Aorta (tissue), 5 donors: ENCODE measurements around the gene CD74. TPM values are rescaled to one million over a fixed set of nuclear protein-coding genes. Genes with fewer than 3 reads are reported as not detected.

Source experiments
- ATAC-seq: fragments of 200-7000 bp; cut with Tn5 transposase; one replicate; pipeline ENCODE4 v1.9.1; 2022; ENCODE audit warnings: moderate library complexity; ENCODE audit not compliant: low FRiP score
- DNase-seq, 2 donors: peaks; one replicate each; pipeline ENCODE4 v3.0.0-alpha.2; 2020
- H3K27ac ChIP-seq, 2 donors: one replicate each; pipeline ENCODE4 v1.5.1; 2013; ENCODE audit warnings: low read length in 2 of 2, mild to moderate bottlenecking in 2 of 2, moderate library complexity in 2 of 2, control low read depth in 1 of 2, inconsistent platforms in 1 of 2, low read depth in 1 of 2
- H3K27me3 ChIP-seq, 2 donors: one replicate each; pipeline ENCODE4 v1.6.1; 2013; ENCODE audit warnings: control low read depth in 1 of 2, low read length in 1 of 2, mild to moderate bottlenecking in 1 of 2, moderate library complexity in 1 of 2; ENCODE audit not compliant: insufficient read depth in 2 of 2, control insufficient read depth in 1 of 2
- H3K36me3 ChIP-seq, 2 donors: one replicate each; pipeline ENCODE4 v1.6.1; 2013; ENCODE audit warnings: control low read depth in 1 of 2, low read length in 1 of 2, mild to moderate bottlenecking in 1 of 2; ENCODE audit not compliant: insufficient read depth in 2 of 2, control insufficient read depth in 1 of 2
- H3K4me1 ChIP-seq, 2 donors: one replicate each; pipeline ENCODE4 v1.6.1; 2013; ENCODE audit warnings: low read length in 2 of 2, control low read depth in 1 of 2, mild to moderate bottlenecking in 1 of 2, moderate library complexity in 1 of 2; ENCODE audit not compliant: insufficient read depth in 2 of 2, control insufficient read depth in 1 of 2
- H3K4me3 ChIP-seq, 2 donors: one replicate each; pipeline ENCODE4 v1.5.1; 2013; ENCODE audit warnings: low read length in 2 of 2, control low read depth in 1 of 2, mild to moderate bottlenecking in 1 of 2
- H3K9me3 ChIP-seq: one replicate; pipeline ENCODE4 v1.6.1; 2013; ENCODE audit warnings: mild to moderate bottlenecking, low read length; ENCODE audit not compliant: control insufficient read depth
- WGBS, 2 donors: extraction: QIAGEN DNeasy Blood & Tissue Kit; methylation state at CpG; one replicate each; pipeline ENCODE4 v1.1.7; 2013; 5-methylcytosine and 5-hydroxymethylcytosine counted together
- intact Hi-C, 2 donors: fragments of 100-400 bp; cut with DNase I; formaldehyde crosslinking; loops; one replicate each; pipeline versions ENCODE4 v1.14.2 to v1.15.0; 2022
- polyA plus RNA-seq, 2 donors: library from polyadenylated mRNA; stranded (reverse); fragments of 200-250 nt; gene quantifications; one replicate each; pipeline ENCODE4 v1.2.3, GENCODE V29; 2013
- total RNA-seq, 2 donors: library from RNA; stranded (reverse); fragmentation: NEBNext Ultra II Directional; extraction: Animal tissue kit (Norgen Biotek cat#: 25700); gene quantifications; one replicate each; pipeline ENCODE4 v1.2.1, GENCODE V29; 2021
- donor health status: healthy with polysubstance abuse.
- donor health status: Bipolar disorder and iron deficiency.
- donor health status: DM: no; HTN: no; CAD: no.
- donor health status: DM: no; HTN: no; CAD: no.
- donor health status: DM: yes; HTN: yes; CAD: no.

CD74 gene
- total and polyA plus RNA-seq, 4 donors = 114 to 1,639 (median 519) TPM

DNA sequence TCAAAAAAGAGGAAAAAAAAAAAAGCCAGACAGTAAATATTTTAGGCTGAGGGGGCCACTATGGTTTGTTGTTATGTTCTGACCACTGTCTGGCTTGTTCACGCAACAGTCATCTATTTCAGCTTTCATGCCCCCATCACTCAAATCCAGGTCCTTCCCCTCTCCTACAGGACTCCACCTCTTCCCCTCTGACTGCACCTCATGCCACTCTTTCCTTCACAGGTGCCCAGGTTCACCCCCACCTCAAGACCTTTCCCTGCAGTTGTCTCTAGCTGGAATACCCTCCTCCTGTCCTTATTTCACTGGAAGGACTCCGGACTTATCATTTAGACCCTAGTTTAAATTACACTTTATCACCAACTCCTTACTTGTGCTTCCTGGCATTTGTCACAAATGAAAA lies 33.4 kb upstream of the CD74 start:
- DNase-seq (no peak), ATAC-seq (no peak)
- no peaks in the 10 kb centered on the region for H3K27me3 ChIP-seq
- intact Hi-C loops = no loop called here
- peaks cover 10 to 13% of the 10 kb centered on the region in 2 donors for H3K36me3 ChIP-seq
- WGBS, 2 donors = 82 to 88% methylated on average over 2 of the region's 2 CpGs
- H3K9me3 ChIP-seq = no peaks in the 10 kb centered on the region
- H3K4me3 ChIP-seq = no peak overlapping the region
- no peak overlapping the region for H3K27ac ChIP-seq
- peaks cover 0 to 1% of the 10 kb centered on the region in 2 donors for H3K4me1 ChIP-seq

DNA sequence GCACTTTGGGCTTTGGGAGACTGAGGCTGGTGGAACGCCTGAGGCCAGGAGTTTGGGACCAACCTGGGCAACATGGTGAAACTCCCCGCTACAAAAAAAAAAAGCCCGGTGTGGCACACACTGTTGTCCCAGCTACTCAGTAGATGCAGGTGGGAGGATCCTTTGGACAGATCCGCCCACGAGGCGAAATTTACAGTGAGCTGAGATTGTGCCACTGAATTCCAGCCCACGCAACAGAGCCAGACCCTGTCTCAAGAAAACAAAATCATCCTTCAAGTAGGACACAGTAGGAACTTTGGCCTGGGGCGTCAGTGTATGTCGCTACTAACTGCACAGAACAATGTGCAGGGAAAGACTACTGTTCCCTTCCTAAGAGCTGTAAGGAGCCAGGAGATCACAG lies 32.1 kb upstream of the CD74 start:
- Histone ChIP-seq H3K4me3 (no peak overlapping the region), H3K36me3 (peaks cover 10 to 13% of the 10 kb centered on the region in 2 donors), H3K9me3 (no peaks in the 10 kb centered on the region), H3K27ac (no peak overlapping the region), H3K4me1 (peaks cover 0 to 1% of the 10 kb centered on the region in 2 donors), H3K27me3 (no peaks in the 10 kb centered on the region)
- DNase-seq (no peak), ATAC-seq (no peak)
- intact Hi-C loops = no loop called here
- 83 to 86% methylated on average over 9 of the region's 9 CpGs for WGBS, 2 donors

DNA sequence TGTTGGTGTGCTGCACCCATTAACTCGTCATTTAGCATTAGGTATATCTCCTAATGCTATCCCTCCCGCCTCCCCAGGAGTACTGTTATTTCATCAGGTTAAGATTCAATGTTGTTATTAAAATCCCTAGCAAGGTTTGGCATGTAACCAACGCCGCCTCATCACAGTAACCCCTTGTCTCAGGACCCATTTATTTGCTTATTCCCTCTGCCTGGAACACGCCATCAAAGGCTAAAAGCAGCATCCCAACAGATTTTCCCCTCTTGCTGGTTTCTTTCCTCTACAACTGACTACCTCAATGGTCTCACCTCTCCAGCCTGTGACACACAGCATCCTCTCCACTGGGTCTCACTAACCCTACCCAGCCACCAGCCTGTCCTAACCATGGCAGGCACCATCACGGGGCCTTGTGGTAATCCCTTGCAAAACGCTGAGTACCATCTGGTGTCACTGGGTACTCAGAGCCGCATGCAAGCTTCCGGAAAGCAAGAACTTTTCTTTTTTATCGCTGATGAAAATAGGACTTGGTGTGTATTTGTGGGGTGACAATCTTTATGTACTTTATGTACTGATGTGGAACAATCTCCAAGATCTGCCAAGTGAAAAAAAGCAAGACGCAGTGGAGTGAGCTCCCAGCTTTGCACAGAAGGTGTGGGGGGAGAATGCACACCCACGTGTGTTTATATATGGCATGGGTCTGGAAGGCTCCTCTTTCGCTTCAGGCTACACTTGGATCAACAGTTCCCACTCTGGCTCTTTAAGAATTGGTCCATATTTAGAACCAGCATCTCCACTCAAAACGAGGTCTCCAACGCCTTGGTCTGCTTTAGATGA lies 30.7 kb upstream of the CD74 start:
- Histone ChIP-seq H3K36me3 (peaks cover 10 to 13% of the 10 kb centered on the region in 2 donors), H3K9me3 (no peaks in the 10 kb centered on the region), H3K27me3 (no peaks in the 10 kb centered on the region), H3K4me3 (no peak overlapping the region), H3K27ac (no peak overlapping the region), H3K4me1 (peaks cover 0 to 1% of the 10 kb centered on the region in 2 donors)
- 69 to 72% methylated on average over 15 of the region's 15 CpGs for WGBS, 2 donors
- ATAC-seq = no peak
- no peak for DNase-seq
- intact Hi-C loops = no loop called here

DNA sequence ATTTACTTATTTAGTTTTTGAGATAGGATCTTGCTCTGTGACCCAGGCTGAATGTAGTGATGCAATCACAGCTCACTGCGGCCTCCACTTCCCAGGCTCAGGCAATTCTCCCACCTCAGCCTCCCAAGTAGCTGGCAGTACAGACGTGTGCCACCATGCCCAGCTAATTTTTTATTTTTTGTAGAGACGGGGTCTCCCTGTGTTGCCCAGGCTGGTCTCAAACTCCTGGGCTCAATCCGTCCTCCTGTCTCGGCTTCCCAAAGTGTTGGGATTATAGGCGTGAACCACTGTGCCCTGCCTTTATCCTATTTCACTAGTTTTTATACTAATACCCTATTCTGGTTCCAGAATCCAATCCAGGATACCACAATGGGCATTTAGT lies 30.0 kb upstream of the CD74 start:
- intact Hi-C loops = no loop called here
- Histone ChIP-seq H3K36me3 (peaks cover 10 to 13% of the 10 kb centered on the region in 2 donors), H3K27ac (no peak overlapping the region), H3K4me1 (no peaks in the 10 kb centered on the region), H3K4me3 (no peak overlapping the region), H3K27me3 (no peaks in the 10 kb centered on the region), H3K9me3 (no peaks in the 10 kb centered on the region)
- 77 to 78% methylated on average over 6 of the region's 6 CpGs for WGBS, 2 donors
- no peak for ATAC-seq
- DNase-seq = no peak

DNA sequence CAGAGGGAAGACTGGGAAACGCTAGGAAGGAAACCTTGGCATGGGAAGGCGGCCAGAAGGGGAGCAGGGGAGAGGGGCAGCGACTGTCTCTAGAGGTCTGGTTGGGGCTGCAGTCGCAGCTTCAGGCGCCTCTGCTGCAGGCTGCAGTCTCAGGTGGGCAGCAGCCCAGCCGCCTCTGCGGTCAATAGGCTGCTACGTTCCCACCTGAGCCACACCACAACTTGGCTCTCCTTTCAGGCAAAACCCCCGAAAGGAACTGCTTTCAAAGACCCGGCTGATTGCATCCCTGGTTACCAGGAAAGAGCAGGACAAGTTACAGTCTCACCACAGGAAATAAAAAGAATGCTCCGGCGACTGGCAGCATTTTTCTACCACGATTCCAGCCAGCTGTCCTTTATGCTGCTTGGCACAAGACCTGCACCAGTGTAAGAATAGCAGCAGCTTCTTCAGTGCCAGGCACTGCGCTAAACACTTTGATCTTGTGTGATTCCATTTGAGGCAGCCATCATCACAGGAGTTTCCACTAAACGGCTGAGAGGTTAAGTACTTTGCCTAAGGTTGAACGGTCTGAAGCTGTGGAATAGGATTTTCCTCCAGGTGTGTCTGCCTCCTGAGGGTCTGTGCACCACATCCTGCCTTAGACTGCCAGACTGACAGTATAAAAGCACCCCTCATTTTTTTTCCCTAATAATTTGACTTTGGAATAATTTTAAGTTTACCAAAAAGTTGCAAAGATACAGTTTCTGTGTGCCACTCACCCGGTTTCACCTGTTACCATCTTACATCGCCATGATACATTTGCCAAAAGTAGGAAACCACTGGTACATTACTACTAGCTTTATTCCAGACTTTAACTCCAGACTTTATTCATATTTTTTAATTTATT lies 29.3 kb upstream of the CD74 start:
- Histone ChIP-seq H3K27ac (peak overlapping the region in 1 of 2 donors; percentile 23), H3K4me3 (no peak overlapping the region), H3K36me3 (peaks cover 10 to 13% of the 10 kb centered on the region in 2 donors), H3K4me1 (no peaks in the 10 kb centered on the region), H3K27me3 (no peaks in the 10 kb centered on the region), H3K9me3 (no peaks in the 10 kb centered on the region)
- DNase-seq (no peak), ATAC-seq (no peak)
- intact Hi-C loops = no loop called here
- 32 to 36% methylated on average over 18 of the region's 18 CpGs for WGBS, 2 donors

DNA sequence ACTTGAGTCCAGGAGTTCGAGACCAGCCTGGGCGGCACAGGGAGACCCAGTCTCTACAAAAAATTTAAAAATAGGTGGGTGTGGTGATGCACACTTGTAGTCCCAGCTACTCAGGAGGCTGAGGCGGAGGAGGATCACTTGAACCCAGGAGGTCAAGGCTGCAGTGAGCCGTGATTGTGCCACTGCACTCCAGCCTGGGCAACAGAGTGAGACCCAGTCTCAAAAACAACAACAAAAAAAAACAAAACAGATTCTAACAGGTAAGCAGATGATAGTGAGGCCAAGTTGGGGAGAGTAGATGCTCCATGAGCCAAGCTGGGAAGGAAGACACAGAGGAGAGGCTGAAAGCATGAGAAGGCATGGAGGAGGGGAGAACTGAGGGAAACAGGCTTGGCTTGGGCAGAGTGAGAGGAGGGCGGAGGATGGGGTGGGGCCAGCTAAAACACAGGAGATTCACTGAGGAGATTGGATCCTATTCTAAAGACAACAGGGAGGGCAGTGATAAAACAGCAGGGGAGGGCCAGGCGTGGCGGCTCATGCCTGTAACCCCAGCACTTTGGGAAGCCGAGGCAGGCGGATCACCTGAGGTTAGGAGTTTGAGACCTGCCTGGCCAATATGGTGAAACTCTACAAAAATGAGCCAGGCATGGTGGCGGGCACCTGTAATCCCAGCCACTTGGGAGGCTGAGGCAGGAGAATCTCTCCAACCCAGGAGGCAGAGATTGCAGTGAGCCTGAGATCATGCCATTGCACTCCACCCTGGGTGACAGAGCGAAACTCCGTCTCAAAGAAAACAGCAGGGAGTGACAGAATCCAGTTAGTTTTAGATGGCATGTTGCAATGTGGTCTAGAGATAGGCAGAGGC lies 28.5 kb upstream of the CD74 start:
- H3K36me3 ChIP-seq = peaks cover 7% of the 10 kb centered on the region in 2 donors
- WGBS, 2 donors = 86 to 89% methylated on average over 12 of the region's 12 CpGs
- H3K9me3 ChIP-seq = no peaks in the 10 kb centered on the region
- no peak for DNase-seq
- no peak overlapping the region for H3K4me3 ChIP-seq
- intact Hi-C loops = no loop called here
- no peaks in the 10 kb centered on the region for H3K4me1 ChIP-seq
- no peak overlapping the region for H3K27ac ChIP-seq
- no peak for ATAC-seq
- H3K27me3 ChIP-seq = no peaks in the 10 kb centered on the region

DNA sequence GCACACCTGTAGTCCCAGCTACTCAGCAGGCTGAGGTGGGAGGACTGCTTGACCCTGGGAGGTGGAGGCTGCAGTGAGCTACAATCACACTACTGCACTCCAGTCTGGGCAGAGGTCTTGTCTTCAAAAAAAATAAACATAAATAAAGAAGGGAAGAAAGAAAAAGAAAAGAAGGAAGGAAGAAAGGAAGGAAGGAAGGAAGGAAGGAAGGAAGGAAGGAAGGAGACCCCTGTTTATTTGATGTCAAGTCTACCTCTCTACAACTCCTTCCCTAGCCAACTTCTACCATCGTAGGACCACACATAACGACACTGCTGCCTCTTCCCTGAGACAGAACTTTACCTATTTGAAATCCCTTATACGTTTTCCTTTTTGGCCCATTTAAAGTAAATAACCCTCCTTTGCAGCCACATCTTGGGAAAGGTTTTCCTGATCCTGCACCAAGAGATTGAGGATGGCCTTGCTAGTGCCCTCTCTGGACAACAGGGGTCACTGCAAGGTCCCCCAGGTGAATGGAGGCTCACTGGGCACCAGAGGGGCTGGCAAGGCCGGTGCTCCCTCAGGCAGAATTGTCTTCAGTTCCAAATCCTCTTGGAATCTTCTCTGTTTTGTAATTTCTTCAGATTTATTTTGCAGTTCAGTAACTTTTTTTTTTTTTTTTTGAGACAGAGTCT lies 26.3 kb upstream of the CD74 start:
- no peaks in the 10 kb centered on the region for H3K27me3 ChIP-seq
- no peak overlapping the region for H3K27ac ChIP-seq
- H3K4me3 ChIP-seq = no peak overlapping the region
- DNase-seq (no peak), ATAC-seq (no peak)
- intact Hi-C loops = no loop called here
- H3K9me3 ChIP-seq = no peaks in the 10 kb centered on the region
- H3K36me3 ChIP-seq = peaks cover 0 to 5% of the 10 kb centered on the region in 2 donors
- H3K4me1 ChIP-seq = no peaks in the 10 kb centered on the region
- 57 to 67% methylated on average over 4 of the region's 4 CpGs for WGBS, 2 donors

DNA sequence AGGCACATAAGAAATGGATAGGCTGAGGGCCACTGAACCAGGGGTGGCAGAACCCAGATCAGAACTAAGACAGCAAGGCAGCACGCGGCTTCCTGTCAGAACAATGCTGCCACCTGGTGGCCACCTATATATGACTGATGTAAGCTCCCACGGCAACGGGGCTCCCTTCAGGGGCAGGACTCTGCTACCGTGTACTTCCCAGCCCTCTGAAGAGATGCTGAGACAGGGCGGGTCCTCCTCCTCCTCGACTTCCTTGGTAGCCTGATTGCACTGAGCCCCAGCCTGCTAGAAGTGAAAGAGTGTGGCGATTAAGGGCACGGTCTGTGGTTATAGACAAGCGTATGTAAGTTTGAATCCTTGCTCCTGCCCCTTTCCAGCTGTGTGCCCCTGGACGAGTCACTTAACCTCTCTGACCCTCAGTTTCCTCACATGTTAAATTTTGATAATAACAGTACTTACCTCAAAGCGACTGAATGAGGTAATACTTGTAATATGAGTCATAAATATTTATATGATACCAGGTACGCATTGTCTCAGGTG lies 23.5 kb upstream of the CD74 start:
- ATAC-seq (peak; percentile 91), DNase-seq (peak; percentile 92 to 93)
- no peaks in the 10 kb centered on the region for H3K9me3 ChIP-seq
- WGBS, 2 donors = 17 to 18% methylated on average over 13 of the region's 13 CpGs
- H3K27me3 ChIP-seq = no peaks in the 10 kb centered on the region
- H3K27ac ChIP-seq = no peak overlapping the region
- intact Hi-C loops = no loop called here
- H3K36me3 ChIP-seq = no peaks in the 10 kb centered on the region
- H3K4me1 ChIP-seq = no peaks in the 10 kb centered on the region
- H3K4me3 ChIP-seq = no peak overlapping the region
